HFF-Myc (cell line): ENCODE measurements around the gene RMDN2.
"Not testable (repeated sequence)": the region's sequence is repeated elsewhere in the genome, so short reads cannot be mapped to it uniquely, and the experiment has no call there.

ENCODE experiments used
- DNase-seq: peaks from one replicate; pipeline ENCODE4 v3.0.0-alpha.2; 2011; ENCODE audit warnings: low read depth; ENCODE audit errors: extremely low read depth
- H3K4me3 ChIP-seq: replicated peaks from 2 replicates; pipeline ENCODE4 v1.5.1; 2011; ENCODE audit warnings: low read depth, mild to moderate bottlenecking, control low read depth, low read length
- CTCF ChIP-seq: IDR thresholded peaks from 2 replicates; pipeline ENCODE4 v1.5.1; 2012; ENCODE audit warnings: mild to moderate bottlenecking, low read depth, low read length, control low read depth; ENCODE audit errors: missing control alignments

The RMDN2 gene

GRCh38 chr2:38000485-38001222 is 75.6 kb downstream of the RMDN2 start:
- no peak for TF ChIP-seq CTCF
- H3K4me3 ChIP-seq = no peak overlapping the region
- DNase-seq = no peak

- not testable (repeated sequence) for DNase-seq, H3K4me3 ChIP-seq
These were observed 85.1 kb downstream of the RMDN2 start for GRCh38 chr2:38010187-38010586.

GRCh38 chr2:38010995-38011394 is 85.9 kb downstream of the RMDN2 start:
- DNase-seq = no peak
- TF ChIP-seq CTCF = no peak
- no peak overlapping the region for H3K4me3 ChIP-seq

- TF ChIP-seq CTCF = no peak
- H3K4me3 ChIP-seq = no peak overlapping the region
- DNase-seq = no peak
These were observed 88.2 kb downstream of the RMDN2 start for GRCh38 chr2:38013158-38013752.

GRCh38 chr2:38016219-38016618 is 91.1 kb downstream of the RMDN2 start:
- no peak overlapping the region for H3K4me3 ChIP-seq
- DNase-seq = no peak
- no peak for TF ChIP-seq CTCF

GRCh38 chr2:38017836-38018235 is 92.7 kb downstream of the RMDN2 start:
- DNase-seq = no peak
- H3K4me3 ChIP-seq = no peak overlapping the region
- TF ChIP-seq CTCF = no peak

GRCh38 chr2:38020359-38021069 is 95.4 kb downstream of the RMDN2 start:
- not testable (repeated sequence) for DNase-seq, H3K4me3 ChIP-seq

GRCh38 chr2:38021589-38021988 is 96.5 kb downstream of the RMDN2 start:
- H3K4me3 ChIP-seq = no peak overlapping the region
- no peak for DNase-seq
- no peak for TF ChIP-seq CTCF
